HCT116 (cell line): ENCODE data around the gene TRIM59. TPM values are rescaled to one million over a fixed set of nuclear protein-coding genes. Genes with fewer than 3 reads are reported as not detected.

Experiments
- ATAC-seq: fragments of 200-7000 bp; cut with Tn5 transposase; 2 replicates; pipeline ENCODE4 v1.9.1; 2020; ENCODE audit warnings: mild to moderate bottlenecking, moderate library complexity
- BruUV-seq: library from RNA; stranded (reverse); fragments of 400-500 nt; replicated peaks from 2 replicates; lab custom pipeline; 2021; lab: Mats Ljungman, UMichigan
- CTCF ChIA-PET: fragments of 300-600 bp; sonication (Branson Sonifier 250); formaldehyde crosslinking; loops from one replicate; lab custom pipeline; 2021; ENCODE audit warnings: antibody characterized with exemption; lab: Charles Lee
- POLR2A ChIA-PET: fragments of 300-600, 350-600 bp; sonication (Branson Sonifier 250); formaldehyde crosslinking; loops from one replicate; lab custom pipeline; 2021; ENCODE audit warnings: antibody characterized with exemption; lab: Charles Lee
- RAD21 ChIA-PET, 2 experiments: fragments of 300-600 bp; sonication (Branson Sonifier 250); formaldehyde crosslinking; loops; one replicate each; lab custom pipeline; 2023; ENCODE audit warnings: low total read pairs in 2 of 2; ENCODE audit not compliant: uncharacterized antibody in 2 of 2, unreplicated experiment in 2 of 2, low non-redundant PET in 1 of 2; lab: Charles Lee
- DNase-seq: peaks from one replicate; pipeline ENCODE4 v3.0.0-alpha.2; 2010; ENCODE audit warnings: low read depth, low spot score
- H2AFZ ChIP-seq: fragments of 200-600 bp; shearing (Covaris generic), sonication (generic); 2 replicates; pipeline ENCODE4 v1.6.1; 2017; ENCODE audit warnings: low read depth, mixed run types, mixed read lengths, antibody characterized with exemption, low read length; ENCODE audit not compliant: poor library complexity, severe bottlenecking
- H3K27ac ChIP-seq: 2 replicates; pipeline ENCODE4 v1.5.1; 2012; ENCODE audit warnings: low read depth, low read length
- H3K27me3 ChIP-seq: fragments of 200-600 bp; sonication (generic); 2 replicates; pipeline ENCODE4 v1.6.1; 2016; ENCODE audit warnings: mixed run types, low read length, mixed read lengths; ENCODE audit not compliant: insufficient read depth
- H3K36me3 ChIP-seq, 2 experiments: fragments of 200-500 bp in 1 of 2; fragments of 200-600 bp in 1 of 2; sonication (Bioruptor generic) in 1 of 2; sonication (generic) in 1 of 2; 2 replicates each; pipeline versions ENCODE4 v1.5.1 to v1.6.1; 2014 to 2016; ENCODE audit warnings: low read length in 2 of 2, inconsistent platforms in 1 of 2, mixed read lengths in 1 of 2, mixed run types in 1 of 2; ENCODE audit not compliant: insufficient read depth in 2 of 2, control insufficient read depth in 1 of 2
- H3K4me1 ChIP-seq, 2 experiments: fragments of 200-600 bp in 1 of 2; sonication (generic) in 1 of 2; 2 replicates each; pipeline versions ENCODE4 v1.5.1 to v1.6.1; 2012 to 2017; ENCODE audit warnings: low read length in 2 of 2, inconsistent platforms in 1 of 2, mild to moderate bottlenecking in 1 of 2, mixed read lengths in 1 of 2, mixed run types in 1 of 2, moderate library complexity in 1 of 2; ENCODE audit not compliant: insufficient read depth in 2 of 2, control insufficient read depth in 1 of 2
- H3K4me2 ChIP-seq: fragments of 200-600 bp; sonication (generic); 2 replicates; pipeline ENCODE4 v1.6.1; 2017; ENCODE audit warnings: mixed run types, low read length, mixed read lengths
- H3K4me3 ChIP-seq, 2 experiments: fragments of 200-600 bp in 1 of 2; sonication (generic) in 1 of 2; replicated peaks in 1 of 2; 2 replicates each; pipeline ENCODE4 v1.5.1; 2011 to 2016; ENCODE audit warnings: low read length in 2 of 2, control low read depth in 1 of 2, low read depth in 1 of 2, mild to moderate bottlenecking in 1 of 2, mixed read lengths in 1 of 2, mixed run types in 1 of 2
- H3K79me2 ChIP-seq: fragments of 200-600 bp; sonication (generic); 2 replicates; pipeline ENCODE4 v1.6.1; 2017; ENCODE audit warnings: mild to moderate bottlenecking, mixed run types, low read length, moderate library complexity, mixed read lengths; ENCODE audit not compliant: insufficient read depth
- H3K9ac ChIP-seq: fragments of 200-600 bp; sonication (generic); 2 replicates; pipeline ENCODE4 v1.6.1; 2016; ENCODE audit warnings: low read length, mixed read lengths
- H3K9me2 ChIP-seq: fragments of 200-600 bp; sonication (generic), shearing (Covaris generic); 2 replicates; pipeline ENCODE4 v1.6.1; 2017; ENCODE audit warnings: mixed run types, mild to moderate bottlenecking, moderate library complexity; ENCODE audit not compliant: insufficient read depth
- H3K9me3 ChIP-seq, 2 experiments: fragments of 200-500 bp in 1 of 2; fragments of 200-600 bp in 1 of 2; sonication (Bioruptor generic) in 1 of 2; sonication (generic) in 1 of 2; 2 replicates each; pipeline ENCODE4 v1.6.1; 2014 to 2017; ENCODE audit warnings: low read length in 2 of 2, mixed read lengths in 2 of 2, inconsistent platforms in 1 of 2, low read depth in 1 of 2, mild to moderate bottlenecking in 1 of 2, mixed run types in 1 of 2, moderate library complexity in 1 of 2; ENCODE audit not compliant: control insufficient read depth in 1 of 2, insufficient read depth in 1 of 2
- H4K20me1 ChIP-seq: fragments of 200-600 bp; sonication (generic), shearing (Covaris generic); 2 replicates; pipeline ENCODE4 v1.6.1; 2017; ENCODE audit warnings: mixed run types, mild to moderate bottlenecking, moderate library complexity; ENCODE audit not compliant: insufficient read depth
- ATF3 ChIP-seq: IDR thresholded peaks from 2 replicates; pipeline ENCODE4 v1.6.1; 2012
- EZH2phosphoT487 ChIP-seq: fragments of 200-600 bp; IDR thresholded peaks from 2 replicates; pipeline ENCODE4 v1.6.1; 2018; ENCODE audit warnings: antibody characterized with exemption, borderline replicate concordance
- JUND ChIP-seq: IDR thresholded peaks from 2 replicates; pipeline ENCODE4 v1.6.1; 2012
- REST ChIP-seq: IDR thresholded peaks from 2 replicates; pipeline ENCODE4 v1.6.1; 2012; ENCODE audit warnings: low read depth
- SP1 ChIP-seq: IDR thresholded peaks from 2 replicates; pipeline ENCODE4 v1.6.1; 2012; ENCODE audit warnings: low read depth
- TCF7L2 ChIP-seq: IDR thresholded peaks from 2 replicates; pipeline ENCODE4 v1.7.0; 2011; ENCODE audit warnings: borderline replicate concordance, inconsistent platforms; ENCODE audit not compliant: insufficient read depth, insufficient read length; ENCODE audit errors: extremely low read depth
- ZNF274 ChIP-seq: fragments of 200-500 bp; sonication (Bioruptor generic); IDR thresholded peaks from 2 replicates; pipeline ENCODE4 v1.6.1; 2014; ENCODE audit warnings: mild to moderate bottlenecking, low read depth, low read length, inconsistent platforms
- intact Hi-C: fragments of 100-400 bp; cut with micrococcal nuclease; formaldehyde crosslinking; loops from 2 replicates; pipeline ENCODE4 v1.10.0; 2022
- total RNA-seq: library from RNA; stranded (reverse); gene quantifications from one replicate; pipeline ENCODE4 v1.2.1, GENCODE V29; 2021; ENCODE audit not compliant: unreplicated experiment

The TRIM59 gene
- total RNA-seq, 1 experiment from 2014 or later, result 41.6 TPM

GRCh38 chr3:160455846-160456245 is 6.3 kb upstream of the TRIM59 start:
- Histone ChIP-seq H3K27me3 (no peaks in the 10 kb centered on the region), H3K9me3 (no peaks in the 10 kb centered on the region), H3K4me2 (no peak overlapping the region), H3K9me2 (no peaks in the 10 kb centered on the region), H3K4me1 (peaks cover 0 to 3% of the 10 kb centered on the region in 2 experiments; a peak in 2 of 4 replicates), H3K79me2 (no peaks in the 10 kb centered on the region), H2AFZ (no peak overlapping the region), H3K36me3 (no peaks in the 10 kb centered on the region), H4K20me1 (no peaks in the 10 kb centered on the region), H3K27ac (no peak overlapping the region), H3K4me3 (no peak overlapping the region), H3K9ac (no peak overlapping the region)
- no peak for ATAC-seq
- TF ChIP-seq REST (no peak), ATF3 (no peak), SP1 (no peak), JUND (no peak), EZH2phosphoT487 (no peak), ZNF274 (no peak), TCF7L2 (no peak)
- ChIA-PET RAD21 (no interaction called here), POLR2A (no interaction called here), CTCF (no interaction called here)
- no TSS peak for BruUV-seq
- intact Hi-C loops, result no loop called here
- DNase-seq, result no peak
